T-helper 1 cell treated with Interleukin-12 subunit alpha and Interleukin-12 subunit beta and Interleukin-4 antibody, amounts not matched to agents 30 μg/mL and 1 μg/mL, for 36 hours (primary cell): Measurements from ENCODE around the gene RANBP3.

Source experiments
- H3K27ac Mint-ChIP-seq: one replicate; pipeline ENCODE4 v1.8.0; 2021; ENCODE audit warnings: mild to moderate bottlenecking, mixed read lengths
- H3K27me3 Mint-ChIP-seq: one replicate; pipeline ENCODE4 v1.8.0; 2021; ENCODE audit warnings: low read depth, mixed read lengths
- H3K36me3 Mint-ChIP-seq: one replicate; pipeline ENCODE4 v1.8.0; 2021; ENCODE audit warnings: low read depth, mixed read lengths
- H3K4me1 Mint-ChIP-seq: one replicate; pipeline ENCODE4 v1.8.0; 2021; ENCODE audit warnings: low read depth, mixed read lengths
- H3K4me3 Mint-ChIP-seq: one replicate; pipeline ENCODE4 v1.8.0; 2021; ENCODE audit warnings: mild to moderate bottlenecking, moderate library complexity, mixed read lengths
- H3K9me3 Mint-ChIP-seq: one replicate; pipeline ENCODE4 v1.8.0; 2021; ENCODE audit warnings: mixed read lengths

The RANBP3 gene

GRCh38 chr19:5985098-5985783 is 7.3 kb upstream of the RANBP3 start:
- Mint-ChIP-seq H3K9me3 (no peaks in the 10 kb centered on the region), H3K36me3 (peaks cover 2% of the 10 kb centered on the region), H3K4me1 (peaks cover 36% of the 10 kb centered on the region), H3K4me3 (no peak overlapping the region), H3K27me3 (no peaks in the 10 kb centered on the region), H3K27ac (no peak overlapping the region)

- H3K4me1 Mint-ChIP-seq = peaks cover 38% of the 10 kb centered on the region
- no peak overlapping the region for H3K27ac Mint-ChIP-seq
- H3K4me3 Mint-ChIP-seq = no peak overlapping the region
- H3K9me3 Mint-ChIP-seq = no peaks in the 10 kb centered on the region
- H3K36me3 Mint-ChIP-seq = peaks cover 2% of the 10 kb centered on the region
- H3K27me3 Mint-ChIP-seq = no peaks in the 10 kb centered on the region
Observed at GRCh38 chr19:5984600-5984999, 6.7 kb upstream of the RANBP3 start.

GRCh38 chr19:5983367-5983955 is 5.5 kb upstream of the RANBP3 start:
- H3K27ac Mint-ChIP-seq = no peak overlapping the region
- H3K9me3 Mint-ChIP-seq = no peaks in the 10 kb centered on the region
- H3K27me3 Mint-ChIP-seq = no peaks in the 10 kb centered on the region
- no peak overlapping the region for H3K4me3 Mint-ChIP-seq
- peaks cover 39% of the 10 kb centered on the region for H3K4me1 Mint-ChIP-seq
- peaks cover 2% of the 10 kb centered on the region for H3K36me3 Mint-ChIP-seq

DNA sequence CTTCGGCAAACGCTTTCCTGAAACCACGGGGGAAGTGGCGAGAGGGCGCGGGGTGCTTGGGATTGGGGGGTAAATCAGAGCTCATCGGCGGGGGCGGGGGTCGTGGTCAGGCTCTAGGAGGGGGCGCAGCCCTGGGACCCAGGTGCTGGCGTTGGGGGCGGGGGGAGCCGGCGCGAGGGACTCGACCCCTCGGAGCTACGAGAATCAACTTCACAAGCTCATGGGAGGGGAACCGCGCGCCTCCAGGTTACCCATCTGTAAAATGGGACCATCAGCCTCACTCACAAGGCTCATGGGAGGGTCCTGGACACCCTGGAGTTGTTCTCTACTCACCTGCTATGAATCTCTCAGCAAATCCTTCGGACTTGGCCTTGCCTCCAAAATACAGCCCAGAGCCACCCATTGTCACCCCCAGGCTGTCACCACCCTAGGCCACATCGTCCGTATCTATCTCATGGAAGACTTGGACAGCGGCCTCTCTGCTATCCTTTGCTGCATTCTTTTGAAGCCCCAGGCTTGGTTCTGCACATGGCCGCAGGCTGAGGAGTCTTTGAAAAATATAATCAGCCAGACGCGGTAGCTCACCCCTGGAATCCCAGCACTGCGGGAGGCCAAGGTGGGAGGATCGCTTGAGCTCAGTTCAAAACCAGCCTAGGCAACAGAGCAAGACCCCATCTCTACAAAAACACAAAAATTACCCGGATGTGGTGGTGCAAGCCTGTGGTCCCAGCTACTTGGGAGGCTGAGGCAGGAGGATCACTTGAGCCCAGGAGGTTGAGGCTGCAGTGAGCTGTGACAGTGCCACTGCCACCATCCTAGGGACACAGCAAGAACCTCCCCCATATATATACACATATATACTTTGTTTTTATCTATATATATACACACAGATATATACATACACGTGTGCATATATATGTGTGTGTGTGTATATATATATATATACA is 939 bp upstream of the RANBP3 start:
- Mint-ChIP-seq H3K36me3 (peaks cover 24% of the 10 kb centered on the region), H3K9me3 (no peaks in the 10 kb centered on the region), H3K27me3 (no peaks in the 10 kb centered on the region), H3K4me3 (peak overlapping the region; percentile 93), H3K4me1 (peaks cover 54% of the 10 kb centered on the region), H3K27ac (peak overlapping the region; percentile 89)

DNA sequence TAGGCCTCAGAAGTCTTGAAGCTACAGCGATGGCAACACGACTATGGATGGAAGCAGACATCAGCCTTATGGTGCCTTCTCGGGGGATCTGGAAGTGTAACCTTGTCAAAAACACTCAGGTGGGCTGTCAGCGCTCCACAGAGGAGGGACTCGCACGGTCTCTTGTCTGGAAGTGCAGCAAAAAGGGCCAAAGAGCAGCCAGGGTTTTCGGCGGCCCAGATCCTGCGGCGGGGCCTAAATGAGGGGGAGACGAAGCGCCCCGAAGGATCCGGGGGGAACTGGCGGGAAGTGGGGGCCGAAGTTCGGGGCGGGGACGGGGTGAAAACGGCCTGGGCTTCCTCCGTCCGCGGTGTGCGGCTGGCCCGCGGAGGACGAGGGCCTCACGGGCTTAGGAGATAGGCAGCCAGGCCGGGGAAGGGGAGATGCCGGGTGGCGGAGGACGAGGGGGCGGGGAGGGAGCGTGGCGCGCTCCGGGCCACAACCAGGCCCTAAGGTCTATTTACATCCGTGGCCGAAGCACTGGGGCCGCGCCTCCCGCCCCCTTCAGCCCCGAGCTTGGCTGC is 637 bp downstream of the RANBP3 start:
- no peaks in the 10 kb centered on the region for H3K27me3 Mint-ChIP-seq
- peak overlapping the region; percentile 93 for H3K4me3 Mint-ChIP-seq
- H3K4me1 Mint-ChIP-seq = peaks cover 49% of the 10 kb centered on the region
- peaks cover 22% of the 10 kb centered on the region for H3K36me3 Mint-ChIP-seq
- H3K27ac Mint-ChIP-seq = peak overlapping the region; percentile 85
- H3K9me3 Mint-ChIP-seq = no peaks in the 10 kb centered on the region

GRCh38 chr19:5976768-5977167 is 1.2 kb downstream of the RANBP3 start:
- no peaks in the 10 kb centered on the region for H3K9me3 Mint-ChIP-seq
- peaks cover 22% of the 10 kb centered on the region for H3K36me3 Mint-ChIP-seq
- H3K4me3 Mint-ChIP-seq = peak overlapping the region; percentile 93
- H3K27ac Mint-ChIP-seq = peak overlapping the region; percentile 85
- peaks cover 53% of the 10 kb centered on the region for H3K4me1 Mint-ChIP-seq
- no peaks in the 10 kb centered on the region for H3K27me3 Mint-ChIP-seq

GRCh38 chr19:5975388-5975728 is 2.6 kb downstream of the RANBP3 start:
- Mint-ChIP-seq H3K4me3 (peak overlapping the region; percentile 93), H3K36me3 (peaks cover 22% of the 10 kb centered on the region), H3K9me3 (no peaks in the 10 kb centered on the region), H3K4me1 (peaks cover 57% of the 10 kb centered on the region), H3K27ac (peak overlapping the region; percentile 51), H3K27me3 (no peaks in the 10 kb centered on the region)

GRCh38 chr19:5974721-5975387 is 3.1 kb downstream of the RANBP3 start:
- Mint-ChIP-seq H3K27ac (peak overlapping the region; percentile 63), H3K4me3 (peak overlapping the region; percentile 40), H3K9me3 (no peaks in the 10 kb centered on the region), H3K27me3 (no peaks in the 10 kb centered on the region), H3K36me3 (peaks cover 22% of the 10 kb centered on the region), H3K4me1 (peaks cover 55% of the 10 kb centered on the region)

DNA sequence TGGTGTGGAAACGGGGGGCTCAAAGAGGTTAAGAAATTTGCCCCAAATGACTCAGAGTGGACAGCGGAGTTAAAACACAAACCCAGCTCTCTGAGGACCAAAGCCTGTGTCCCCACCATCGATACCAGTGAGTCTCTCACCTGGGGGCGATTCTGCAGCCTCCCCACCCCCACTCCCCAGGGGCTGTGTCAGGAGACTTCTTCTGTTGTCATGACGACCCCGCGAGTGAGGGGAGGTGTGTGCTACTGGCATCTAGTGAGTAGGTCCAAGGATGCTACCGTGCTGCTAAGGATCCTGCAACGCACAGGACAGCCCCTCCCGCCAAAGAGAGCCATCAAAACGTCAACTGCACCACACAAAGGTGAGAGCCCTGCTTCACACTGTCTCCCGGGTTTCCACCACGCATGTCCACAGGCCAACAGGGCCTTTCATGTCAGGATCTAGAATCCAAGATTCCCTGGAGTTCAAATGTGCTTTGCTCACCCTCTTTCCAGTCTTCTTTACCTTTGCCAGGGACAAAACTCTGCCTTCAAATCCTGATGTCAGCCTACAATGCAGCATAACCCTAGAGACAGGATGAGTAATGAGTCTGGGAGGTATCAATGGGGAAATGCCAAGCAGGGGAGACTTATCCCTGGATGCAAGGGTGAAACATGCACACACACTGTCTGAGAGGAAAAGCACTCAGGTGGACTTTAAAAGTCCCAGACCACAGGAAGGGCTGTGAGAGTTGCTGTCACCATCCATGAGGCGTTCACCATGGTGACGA is 3.9 kb downstream of the RANBP3 start:
- Mint-ChIP-seq H3K36me3 (peaks cover 22% of the 10 kb centered on the region), H3K9me3 (no peaks in the 10 kb centered on the region), H3K27ac (no peak overlapping the region), H3K4me1 (peaks cover 52% of the 10 kb centered on the region), H3K4me3 (peak overlapping the region; percentile 40), H3K27me3 (no peaks in the 10 kb centered on the region)

DNA sequence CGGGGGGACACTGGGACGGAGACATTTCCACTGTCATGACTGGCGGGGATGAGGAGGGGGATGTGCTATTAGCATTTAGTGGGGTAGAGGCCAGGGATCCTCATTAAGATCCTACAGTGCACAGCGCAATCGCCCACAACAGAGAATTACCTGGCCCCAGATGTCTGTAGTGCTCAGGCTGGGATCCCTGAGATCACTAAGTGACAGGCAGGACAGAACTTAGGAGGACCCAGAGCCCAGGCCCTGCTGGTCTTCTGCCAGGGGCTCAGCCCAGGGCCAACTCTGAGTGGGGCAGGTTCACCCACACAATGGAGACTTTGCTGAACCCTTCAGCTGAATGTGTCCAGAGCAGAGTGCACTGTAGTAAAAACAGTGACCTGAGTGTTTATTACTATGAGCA is 4.6 kb downstream of the RANBP3 start:
- H3K36me3 Mint-ChIP-seq = peaks cover 22% of the 10 kb centered on the region

GRCh38 chr19:5972355-5972731 is 5.6 kb downstream of the RANBP3 start:
- no peaks in the 10 kb centered on the region for H3K27me3 Mint-ChIP-seq
- H3K4me3 Mint-ChIP-seq = no peak overlapping the region
- H3K27ac Mint-ChIP-seq = no peak overlapping the region
- H3K4me1 Mint-ChIP-seq = peaks cover 61% of the 10 kb centered on the region
- peaks cover 24% of the 10 kb centered on the region for H3K36me3 Mint-ChIP-seq
- no peaks in the 10 kb centered on the region for H3K9me3 Mint-ChIP-seq

More for the DNA sequence above, 4.6 kb downstream of the RANBP3 start:
- Mint-ChIP-seq H3K4me1 (peaks cover 53% of the 10 kb centered on the region), H3K27me3 (no peaks in the 10 kb centered on the region), H3K4me3 (no peak overlapping the region), H3K9me3 (no peaks in the 10 kb centered on the region), H3K27ac (no peak overlapping the region)

DNA sequence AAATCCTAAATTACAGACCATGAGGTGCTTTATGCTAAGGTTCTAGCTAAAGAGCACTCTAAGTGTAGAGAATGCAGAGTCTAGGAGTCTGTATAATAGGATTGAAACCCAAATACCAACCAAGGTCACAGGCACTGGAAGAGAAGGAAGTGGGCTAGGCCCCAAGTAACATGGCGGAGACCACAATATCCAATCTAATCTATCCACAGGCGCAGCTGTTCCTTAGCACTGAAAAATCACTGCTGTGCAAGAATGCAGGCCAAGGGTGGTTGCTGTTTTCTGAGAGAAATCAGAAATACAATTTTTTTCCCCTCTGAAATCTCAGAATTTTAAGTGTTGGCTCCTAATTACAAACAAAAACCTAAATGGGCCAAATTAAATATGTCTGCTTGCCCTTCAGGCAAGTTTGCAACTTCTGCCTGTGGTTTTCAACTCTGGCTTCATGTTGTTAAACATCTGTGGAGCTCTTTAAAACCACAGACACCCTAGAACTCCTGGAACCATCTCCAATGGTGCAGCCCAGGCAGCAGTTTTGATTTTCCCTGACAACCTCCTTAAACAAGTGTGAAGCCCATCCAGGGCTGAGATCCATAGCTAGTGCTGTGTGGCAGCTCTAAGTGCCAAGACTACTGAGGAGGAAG is 6.1 kb downstream of the RANBP3 start:
- Mint-ChIP-seq H3K36me3 (peaks cover 20% of the 10 kb centered on the region), H3K4me1 (peaks cover 60% of the 10 kb centered on the region), H3K27ac (peak overlapping the region; percentile 36)

GRCh38 chr19:5969476-5969875 is 8.5 kb downstream of the RANBP3 start:
- Mint-ChIP-seq H3K36me3 (peaks cover 6% of the 10 kb centered on the region), H3K4me3 (no peak overlapping the region), H3K27ac (no peak overlapping the region)

More for the DNA sequence above, 6.1 kb downstream of the RANBP3 start:
- H3K4me3 Mint-ChIP-seq = no peak overlapping the region
- H3K9me3 Mint-ChIP-seq = no peaks in the 10 kb centered on the region
- H3K27me3 Mint-ChIP-seq = no peaks in the 10 kb centered on the region

More at GRCh38 chr19:5969476-5969875, 8.5 kb downstream of the RANBP3 start:
- Mint-ChIP-seq H3K27me3 (no peaks in the 10 kb centered on the region), H3K4me1 (peaks cover 55% of the 10 kb centered on the region), H3K9me3 (no peaks in the 10 kb centered on the region)
